Hepatocyte (in vitro differentiated cells): ENCODE data around the gene ZNF385B.

Experiments
- CTCF ChIP-seq: fragments of 200-600 bp; sonication (generic); IDR thresholded peaks from 2 replicates; pipeline ENCODE4 v1.5.1; 2016; ENCODE audit warnings: antibody characterized with exemption, mild to moderate bottlenecking; ENCODE audit not compliant: poor library complexity
- EZH2 ChIP-seq: fragments of 200-600 bp; sonication (generic); IDR thresholded peaks from 2 replicates; pipeline ENCODE4 v1.6.1; 2016; ENCODE audit warnings: antibody characterized with exemption, mild to moderate bottlenecking, borderline replicate concordance
- EZH2phosphoT487 ChIP-seq: fragments of 200-600 bp; sonication (generic); IDR thresholded peaks from one replicate; pipeline ENCODE4 v1.6.1; 2018; ENCODE audit warnings: antibody characterized with exemption, mild to moderate bottlenecking, low read depth, moderate library complexity; ENCODE audit not compliant: unreplicated experiment, severe bottlenecking

DNA sequence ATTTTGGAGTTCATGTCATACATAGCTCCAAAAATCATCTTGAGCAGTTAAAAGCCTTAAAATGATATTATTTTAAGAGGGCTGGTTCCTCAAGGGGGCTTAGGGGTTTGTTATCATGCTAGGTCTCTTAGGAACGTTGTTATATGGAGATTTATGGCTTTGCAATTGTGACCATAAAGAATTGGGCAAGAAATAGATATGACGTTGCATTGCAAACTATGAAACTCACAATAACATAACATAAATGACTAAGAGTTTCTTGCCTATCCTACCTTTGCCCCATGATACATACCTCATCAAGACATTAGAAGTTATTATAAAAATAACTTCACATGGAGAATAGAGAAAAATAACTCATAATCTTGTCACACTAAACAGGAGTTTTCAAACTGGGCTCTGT, 390.4 kb downstream of the ZNF385B start:
- TF ChIP-seq CTCF (no peak), EZH2 (no peak), EZH2phosphoT487 (no peak)
